ENCODE data around the gene APOBEC4. TPM values are rescaled to one million over a fixed set of nuclear protein-coding genes. Genes with fewer than 3 reads are reported as not detected.

APOBEC4 gene
- total and polyA plus RNA-seq, 2 of the 4 experiments (the other 2 are of a cell fraction): not detected

DNA sequence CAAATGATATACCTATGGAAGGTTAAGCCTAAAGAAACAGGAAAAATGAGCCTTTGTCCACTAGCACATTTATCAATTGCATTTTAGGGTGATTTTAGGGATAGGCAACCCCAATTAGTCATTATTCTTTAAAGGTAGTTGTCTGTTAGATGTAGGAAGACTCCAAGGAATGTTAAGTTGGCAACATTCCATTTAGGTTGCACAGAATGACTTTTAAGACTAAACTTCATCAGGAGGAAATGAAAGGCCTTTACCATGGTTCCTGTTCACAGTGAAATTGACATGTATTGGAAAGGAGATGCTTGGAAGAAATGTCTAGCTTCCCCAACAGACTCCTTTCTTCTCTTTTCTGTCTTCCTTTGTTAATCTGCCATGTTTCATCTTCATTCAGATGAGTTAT lies 1.6 kb upstream of the APOBEC4 start:
- H2BK5ac ChIP-seq (ENCODE audit: low read depth, low read length, poor library complexity, severe bottlenecking): no peak overlapping the region
- no peak overlapping the region for H3K4me2 ChIP-seq (ENCODE audit: low read depth, low read length)
- H3K27ac ChIP-seq (ENCODE audit: insufficient read depth, low read length): no peak overlapping the region
- no peaks in the 10 kb centered on the region for H3K36me3 ChIP-seq (ENCODE audit: control insufficient read depth, insufficient read depth, low read length)
- no peak overlapping the region for H2AK9ac ChIP-seq (replicated peaks; ENCODE audit: low read depth, low read length, poor library complexity)
- H3K9me3 ChIP-seq (ENCODE audit: control insufficient read depth, insufficient read depth, low read length): no peaks in the 10 kb centered on the region
- H2AK5ac ChIP-seq (ENCODE audit: low read depth, low read length): no peak overlapping the region
- H2BK15ac ChIP-seq (ENCODE audit: low read depth, low read length): no peak overlapping the region
- H2BK20ac ChIP-seq (ENCODE audit: low read depth, low read length): no peak overlapping the region
- ChIA-PET POLR2A (ENCODE audit: unreplicated experiment) (no interaction called here), CTCF (interaction anchor here (0.7 to 4.2 kb wide), 7 partner anchors 10 to 261 kb away, joined by 3 to 55 read pairs (median 4); partner anchors contain the start of gene ARPC5)
- no peaks in the 10 kb centered on the region for H3K27me3 ChIP-seq (ENCODE audit: control insufficient read depth, insufficient read depth, low read length)
- no peak overlapping the region for H3K18ac ChIP-seq (ENCODE audit: low read depth, low read length)
- no peaks in the 10 kb centered on the region for H3K9me1 ChIP-seq (ENCODE audit: insufficient read depth, low read length)
- no peak overlapping the region for H2AFZ ChIP-seq (replicated peaks; ENCODE audit: low read length, poor library complexity)
- ATAC-seq (ENCODE audit: low read depth): no peak
- in situ Hi-C loops (cut with MboI; ENCODE audit: low sequenced_read_pairs): loop anchor here (5.0 to 25.0 kb wide), 2 partner anchors 258 to 1008 kb away; no protein-coding TSS in a partner anchor
- TF ChIP-seq SMC3 (IDR thresholded peaks at IDR 0.05; ENCODE audit: low read depth, low read length): no peak
- no peak for TF ChIP-seq NFE2L2 (IDR thresholded peaks at IDR 0.05; ENCODE audit: low read depth, low read length)
- TF ChIP-seq, protein P1, sequence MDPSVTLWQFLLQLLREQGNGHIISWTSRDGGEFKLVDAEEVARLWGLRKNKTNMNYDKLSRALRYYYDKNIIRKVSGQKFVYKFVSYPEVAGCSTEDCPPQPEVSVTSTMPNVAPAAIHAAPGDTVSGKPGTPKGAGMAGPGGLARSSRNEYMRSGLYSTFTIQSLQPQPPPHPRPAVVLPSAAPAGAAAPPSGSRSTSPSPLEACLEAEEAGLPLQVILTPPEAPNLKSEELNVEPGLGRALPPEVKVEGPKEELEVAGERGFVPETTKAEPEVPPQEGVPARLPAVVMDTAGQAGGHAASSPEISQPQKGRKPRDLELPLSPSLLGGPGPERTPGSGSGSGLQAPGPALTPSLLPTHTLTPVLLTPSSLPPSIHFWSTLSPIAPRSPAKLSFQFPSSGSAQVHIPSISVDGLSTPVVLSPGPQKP (IDR thresholded peaks at IDR 0.05; ENCODE audit: borderline replicate concordance, low read depth, low read length): no peak
- TF ChIP-seq MXI1 (IDR thresholded peaks at IDR 0.05; ENCODE audit: borderline replicate concordance, low read depth, low read length): no peak
- TF ChIP-seq CEBPB (IDR thresholded peaks at IDR 0.05; ENCODE audit: low read depth, low read length): no peak
- TF ChIP-seq RFX5 (IDR thresholded peaks at IDR 0.05; ENCODE audit: low read depth, low read length): no peak
- no peak for TF ChIP-seq MAFK (IDR thresholded peaks at IDR 0.05; ENCODE audit: low read depth, low read length)
- TF ChIP-seq RAD21 (IDR thresholded peaks at IDR 0.05; ENCODE audit: low read length): no peak
- no peak for TF ChIP-seq MAZ (IDR thresholded peaks at IDR 0.05; ENCODE audit: borderline replicate concordance, low read depth, low read length)
- no peak for TF ChIP-seq POLR2A (IDR thresholded peaks at IDR 0.05; ENCODE audit: low read depth, low read length)
- no peak for TF ChIP-seq FOS (IDR thresholded peaks at IDR 0.05; ENCODE audit: low read depth, low read length)
- no peak overlapping the region for H3K9ac ChIP-seq (ENCODE audit: low read depth, low read length)
- H3K23ac ChIP-seq (ENCODE audit: low read depth, low read length): no peak overlapping the region
- no peak overlapping the region for H3K4me3 ChIP-seq (ENCODE audit: insufficient read depth, low read depth, low read length)
- dilution Hi-C loops (cut with HindIII; ENCODE audit: low sequenced_read_pairs, unreplicated experiment): loop anchor here (25.0 kb wide), 1 partner anchor 258 kb away; no protein-coding TSS in a partner anchor
- peaks cover 2 to 5% of the 10 kb centered on the region in 2 experiments; a peak in 1 of 4 replicates for H3K79me1 ChIP-seq (ENCODE audit: low read depth in 1 of 2, low read length in 2 of 2)
- no peak overlapping the region for H3K4ac ChIP-seq (ENCODE audit: low read depth, low read length)
- no peak overlapping the region for H3K14ac ChIP-seq (replicated peaks; ENCODE audit: low read depth, low read length)
- H4K20me1 ChIP-seq (ENCODE audit: insufficient read depth, low read length): no peaks in the 10 kb centered on the region
- no peak for DNase-seq
- no peak overlapping the region for H4K5ac ChIP-seq (ENCODE audit: low read depth, low read length)
- H2BK120ac ChIP-seq (ENCODE audit: low read depth, low read length): no peak overlapping the region
- no TSS peak for BruUV-seq (replicated peaks)
- H3K4me1 ChIP-seq (ENCODE audit: control insufficient read depth, insufficient read depth, low read length): peaks cover 6% of the 10 kb centered on the region
- no peak overlapping the region for H4K91ac ChIP-seq (ENCODE audit: insufficient read depth, low read depth, low read length)
- intact Hi-C loops (cut with micrococcal nuclease): loop anchor here (1.0 to 10.0 kb wide), 4 partner anchors 31 to 570 kb away; partner anchors contain the start of gene RGL1
- H3K56ac ChIP-seq (ENCODE audit: extremely low read depth, insufficient read depth, low read length): no peak overlapping the region
- H4K8ac ChIP-seq (ENCODE audit: low read depth in 2 of 2, low read length in 2 of 2): no peak overlapping the region
